GM19099 (cell line): Measurements from ENCODE around the gene METTL6.
A peak's percentile ranks its signal among the peaks of the same experiment; 100 is the strongest.

Experiments
- POLR2A ChIP-seq: IDR thresholded peaks from 3 replicates; pipeline ENCODE4 v1.6.1; 2011; ENCODE audit warnings: low read depth; ENCODE audit not compliant: insufficient read length; ENCODE audit errors: extremely low read depth

Gene METTL6, protein sequence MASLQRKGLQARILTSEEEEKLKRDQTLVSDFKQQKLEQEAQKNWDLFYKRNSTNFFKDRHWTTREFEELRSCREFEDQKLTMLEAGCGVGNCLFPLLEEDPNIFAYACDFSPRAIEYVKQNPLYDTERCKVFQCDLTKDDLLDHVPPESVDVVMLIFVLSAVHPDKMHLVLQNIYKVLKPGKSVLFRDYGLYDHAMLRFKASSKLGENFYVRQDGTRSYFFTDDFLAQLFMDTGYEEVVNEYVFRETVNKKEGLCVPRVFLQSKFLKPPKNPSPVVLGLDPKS

DNA sequence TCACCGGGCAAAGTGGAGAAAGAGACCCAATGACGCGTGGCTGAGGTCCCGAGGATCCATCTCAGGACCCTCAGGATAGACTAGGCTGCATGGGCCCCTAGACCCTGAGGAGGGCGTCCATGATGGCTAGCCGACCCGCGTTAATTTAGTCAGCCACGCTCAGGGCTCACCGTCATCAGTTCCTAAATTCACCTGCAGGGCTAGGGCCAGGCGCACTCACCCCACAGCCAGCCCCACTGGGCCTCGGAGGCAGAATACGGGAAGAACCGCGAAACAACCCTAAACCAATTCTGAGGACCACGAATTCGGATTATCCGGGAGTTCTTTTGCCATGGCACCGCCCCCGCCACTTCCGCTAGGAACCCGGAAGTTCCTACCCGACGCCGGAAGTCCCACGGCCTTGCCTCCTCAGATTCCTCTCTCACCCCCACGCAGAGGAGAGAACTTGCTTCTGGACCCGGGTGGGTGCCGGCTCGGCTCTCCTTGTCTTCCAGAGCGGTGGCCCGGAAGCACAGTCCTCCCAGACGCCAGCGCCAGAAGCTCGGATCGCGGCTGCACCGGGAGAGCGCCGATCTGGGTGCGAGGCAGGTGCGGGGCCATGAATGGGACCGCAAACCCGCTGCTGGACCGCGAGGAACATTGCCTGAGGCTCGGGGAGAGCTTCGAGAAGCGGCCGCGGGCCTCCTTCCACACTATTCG is at the start of gene METTL6, which contains the start of gene EAF1:
Gene METTL6 (minus strand): TSS at position 363 of the 699 bp plus-strand sequence. CDS start 1,033 bp downstream, outside the sequence.
Gene EAF1 (plus strand): TSS at position 417 of the 699 bp plus-strand sequence. CDS start 182 bp downstream, at position 599.
- peak; percentile 85 for TF ChIP-seq POLR2A

DNA sequence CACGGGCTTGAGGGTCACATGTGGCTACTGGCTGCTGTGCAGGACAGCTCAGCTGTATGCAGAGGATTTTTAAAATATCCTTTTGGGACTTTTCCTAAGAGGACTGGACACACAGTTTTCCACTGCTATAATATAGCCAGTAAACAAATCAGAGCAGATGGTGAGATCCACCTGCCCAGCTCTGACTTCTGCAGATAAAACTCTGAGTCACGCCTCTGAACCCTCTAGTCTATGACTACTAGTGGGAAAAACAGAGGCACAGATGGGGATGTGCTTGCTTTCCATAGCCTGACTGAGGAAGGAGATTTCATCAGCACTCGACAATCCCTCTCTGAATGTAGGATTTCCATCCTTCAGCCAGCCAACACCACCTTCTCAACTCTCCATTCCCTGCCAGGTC is 49.0 kb upstream of the METTL6 start:
- TF ChIP-seq POLR2A: no peak

DNA sequence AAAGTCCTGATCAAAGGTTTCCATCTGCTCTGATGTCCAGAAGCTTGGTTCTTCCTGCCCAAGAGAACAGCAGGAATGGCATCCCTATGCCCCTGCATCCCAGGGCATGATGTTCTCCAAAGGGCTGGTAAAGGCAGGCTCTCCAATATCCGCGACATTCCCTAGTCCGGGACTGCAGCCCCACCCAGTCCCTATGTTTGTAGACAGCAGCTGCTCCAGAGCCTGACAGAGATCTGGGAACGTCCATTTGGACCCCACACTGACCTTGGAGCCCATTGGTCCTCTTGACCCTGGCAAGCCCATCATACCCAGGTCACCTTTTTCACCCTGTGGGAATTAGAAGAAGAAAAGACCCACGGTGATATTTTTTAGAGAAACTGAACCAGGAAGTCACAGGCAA is 47.8 kb upstream of the METTL6 start:
- no peak for TF ChIP-seq POLR2A

DNA sequence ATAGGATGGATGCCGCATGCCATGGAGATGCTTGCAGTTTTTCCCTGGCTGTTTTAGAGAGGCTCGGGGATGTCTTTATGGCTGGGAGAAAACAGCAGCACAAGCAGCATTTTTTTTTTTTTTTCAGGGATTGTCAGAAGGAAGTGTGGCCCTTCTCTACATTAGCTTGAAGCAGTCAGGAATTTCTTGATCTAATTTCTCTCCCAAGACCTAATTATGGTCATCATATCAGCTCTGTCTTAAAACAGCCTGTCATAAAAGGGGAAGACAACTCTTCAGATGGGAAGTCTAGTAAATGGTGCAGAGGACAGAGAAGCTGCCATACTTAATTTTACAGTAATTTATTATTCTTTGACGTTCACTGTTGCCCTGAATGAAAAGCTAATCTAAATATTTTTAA is 44.5 kb upstream of the METTL6 start:
- TF ChIP-seq POLR2A: no peak

DNA sequence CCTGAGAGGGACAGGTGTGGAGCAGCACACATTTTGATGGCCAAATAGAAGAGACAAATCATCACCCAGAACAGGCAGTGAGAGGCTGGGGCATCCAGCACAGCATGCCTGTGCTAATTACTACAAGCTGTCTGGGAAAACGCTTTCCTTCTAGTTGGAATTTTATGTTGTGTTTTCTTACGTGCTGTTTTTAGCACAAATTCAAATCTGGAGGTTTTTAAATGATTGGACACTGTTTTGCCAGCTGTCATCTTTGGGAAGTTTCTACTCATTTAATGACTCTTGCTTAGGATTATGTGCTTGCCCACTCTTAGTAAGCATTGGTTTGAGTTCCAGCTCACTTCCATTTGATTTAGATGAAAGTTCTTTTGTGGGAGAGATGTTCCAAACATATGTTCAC is 43.5 kb upstream of the METTL6 start:
- no peak for TF ChIP-seq POLR2A

DNA sequence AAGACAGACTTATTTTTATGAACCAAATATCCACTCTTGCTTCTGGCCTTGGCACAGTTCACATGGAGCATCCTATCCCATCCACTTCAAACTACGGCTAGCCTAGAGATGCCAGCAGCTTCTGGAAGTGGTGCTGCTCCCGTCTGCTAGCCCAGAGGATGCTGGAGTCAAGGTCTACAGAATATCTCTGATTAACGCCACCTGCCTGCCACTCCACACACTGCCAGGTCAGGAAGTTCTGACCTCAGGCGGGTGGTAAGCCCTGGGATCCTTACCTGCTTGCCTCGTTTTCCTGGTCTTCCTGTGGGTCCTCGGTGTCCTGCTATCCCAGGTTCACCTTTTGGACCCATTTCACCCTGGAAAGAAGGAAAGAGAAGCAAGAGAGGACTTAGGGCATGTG is 42.9 kb upstream of the METTL6 start:
- TF ChIP-seq POLR2A: no peak

DNA sequence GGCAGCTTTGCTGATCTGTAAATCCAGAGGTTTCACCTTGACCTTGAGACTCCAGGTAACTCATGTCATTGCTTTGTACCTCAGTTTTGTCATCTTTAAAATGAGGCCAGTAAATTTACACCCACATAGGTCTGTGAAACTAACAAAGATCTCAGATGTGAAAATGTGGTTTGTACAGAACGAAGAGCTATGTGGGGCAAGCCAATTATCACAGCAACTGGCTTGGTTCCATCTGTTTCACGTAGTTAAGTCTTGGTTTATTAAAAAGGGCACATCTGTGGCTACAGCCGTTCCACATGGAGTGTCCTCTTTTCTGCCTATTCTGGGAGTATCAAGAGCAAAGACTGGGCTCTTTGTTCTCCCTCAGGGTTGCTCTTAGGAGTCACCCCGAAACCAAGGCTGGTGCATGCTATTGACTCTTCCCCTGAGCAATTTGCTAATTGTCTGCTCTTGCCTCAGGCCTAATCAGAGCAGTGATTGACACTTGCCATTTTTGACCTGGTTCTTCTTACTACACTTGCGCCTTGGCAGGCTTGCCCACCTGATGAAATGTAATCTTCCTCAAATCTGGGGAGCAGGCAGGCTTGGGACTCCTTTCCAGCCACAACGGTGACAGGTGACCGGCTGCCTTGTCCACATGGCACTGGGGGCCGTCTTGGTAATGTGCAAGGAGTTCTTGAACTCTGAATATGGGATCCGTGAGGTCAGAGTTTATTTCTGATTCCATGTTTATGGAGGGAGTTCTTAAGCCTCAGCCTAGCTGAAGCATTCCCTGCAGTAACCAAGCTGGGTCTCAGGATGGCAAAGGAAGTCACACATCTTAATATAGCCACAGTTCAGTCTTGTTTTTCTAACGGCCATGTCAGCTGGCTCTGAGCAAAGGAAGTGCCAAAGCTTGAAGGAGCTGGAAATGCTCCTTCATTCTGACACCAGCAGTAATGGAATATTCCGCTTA is 40.2 kb upstream of the METTL6 start:
- no peak for TF ChIP-seq POLR2A

DNA sequence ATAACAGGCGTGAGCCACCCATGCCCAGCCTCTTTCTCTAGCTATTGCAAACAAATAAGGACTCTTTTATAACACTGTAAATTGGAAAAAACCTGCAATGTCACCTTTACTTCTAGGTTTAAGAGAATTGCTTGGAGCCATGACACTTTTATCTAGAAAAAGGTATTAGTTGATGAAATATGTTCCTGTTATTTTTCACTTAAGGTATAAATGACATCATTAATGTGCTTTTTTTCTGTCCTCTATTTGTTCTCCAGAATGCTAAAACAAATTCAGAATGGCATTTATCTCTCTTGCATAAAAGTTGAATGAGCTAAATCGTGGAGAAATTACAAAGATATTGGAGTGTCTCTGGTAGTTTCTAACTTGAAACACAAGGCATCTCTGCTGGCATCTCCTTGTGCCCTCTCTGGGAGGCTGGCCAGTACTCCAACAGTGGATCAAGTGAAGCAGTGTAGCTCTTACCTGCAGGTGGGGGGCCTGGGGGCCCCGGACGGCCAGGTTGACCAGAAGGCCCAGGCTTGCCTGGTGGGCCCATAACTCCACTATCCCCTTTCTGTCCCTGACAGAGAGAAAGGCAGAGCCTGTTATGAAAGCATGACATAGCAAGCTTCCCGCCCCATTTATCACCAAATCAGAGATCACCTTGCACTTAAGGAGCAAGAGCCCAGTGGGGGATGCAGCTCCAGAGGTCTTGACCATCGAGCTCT is 38.7 kb upstream of the METTL6 start:
- no peak for TF ChIP-seq POLR2A

DNA sequence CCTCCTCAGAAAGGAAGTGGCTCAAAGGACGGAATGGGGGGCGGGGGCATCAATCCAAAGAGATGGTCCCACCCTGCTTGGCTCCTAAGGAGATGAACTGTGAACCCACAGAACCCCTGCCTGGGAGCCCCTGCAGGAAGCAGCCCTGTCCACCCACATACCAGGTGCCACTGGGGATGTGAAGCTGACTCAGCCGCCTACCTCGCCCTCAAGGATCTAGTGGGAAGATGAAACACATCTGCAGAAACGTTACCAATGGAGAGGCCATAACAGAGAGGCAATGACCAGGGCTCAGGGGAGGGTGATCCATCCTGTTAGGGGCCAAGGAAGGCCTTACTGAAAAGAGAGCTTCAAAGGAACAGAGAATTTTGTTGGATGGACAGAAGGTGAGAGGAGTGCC is 35.1 kb upstream of the METTL6 start:
- TF ChIP-seq POLR2A: no peak

DNA sequence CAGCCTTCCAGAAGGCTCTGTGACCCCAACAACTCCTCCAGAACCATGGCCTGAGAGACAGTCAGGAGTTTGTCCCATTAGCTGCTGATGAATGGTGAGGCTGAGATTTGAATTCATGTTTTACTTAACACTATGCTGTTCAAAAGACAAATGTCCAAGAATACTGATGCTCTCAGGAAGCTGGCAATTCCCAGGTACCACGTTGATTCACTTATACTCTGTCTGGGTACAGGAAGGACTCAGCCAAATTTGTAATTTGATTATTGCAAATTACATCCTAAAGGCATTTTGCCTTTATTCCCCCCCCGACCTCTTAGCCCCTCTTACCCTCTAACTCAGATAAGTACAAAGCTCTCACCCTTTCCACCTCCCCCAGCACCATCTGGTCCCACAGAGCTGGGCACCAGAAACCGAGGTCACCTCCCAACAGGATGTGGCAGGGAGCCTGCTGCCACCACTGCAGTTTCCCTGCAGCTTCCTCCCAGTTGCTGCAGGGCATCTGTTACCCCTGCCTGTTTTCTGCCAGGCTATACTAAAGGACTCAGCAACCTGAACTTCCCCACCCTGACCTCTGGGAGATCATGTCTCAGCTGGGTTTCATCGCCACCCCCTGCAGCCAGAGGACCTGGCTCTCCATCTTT is 33.7 kb upstream of the METTL6 start:
- no peak for TF ChIP-seq POLR2A

DNA sequence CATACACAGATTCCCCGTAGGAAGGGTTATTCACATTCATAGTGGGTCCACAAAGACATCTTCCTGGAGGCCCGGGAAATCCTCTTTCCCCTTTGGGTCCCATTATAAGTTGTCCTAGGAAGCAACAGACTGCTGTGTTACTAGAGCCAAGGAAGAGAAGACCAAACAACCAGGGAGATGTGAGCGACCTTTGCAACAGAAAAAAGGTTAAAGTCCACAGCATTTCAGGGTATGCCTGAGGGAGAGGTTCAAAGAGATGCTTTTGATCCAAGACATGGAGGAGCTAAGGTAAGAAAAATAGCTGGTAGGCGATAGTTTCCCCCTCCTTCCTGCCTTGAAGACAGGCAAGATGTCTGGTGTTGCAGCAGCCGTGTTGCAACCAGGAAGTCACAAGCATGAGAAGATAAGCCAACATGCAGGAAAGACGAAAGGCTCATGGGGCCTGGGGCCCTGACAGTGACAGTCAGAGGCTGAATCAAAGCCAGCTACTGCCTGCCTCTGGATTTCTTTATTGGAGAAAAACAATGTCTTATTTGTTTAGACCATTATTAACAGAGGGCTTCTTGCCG is 31.0 kb upstream of the METTL6 start:
- no peak for TF ChIP-seq POLR2A

DNA sequence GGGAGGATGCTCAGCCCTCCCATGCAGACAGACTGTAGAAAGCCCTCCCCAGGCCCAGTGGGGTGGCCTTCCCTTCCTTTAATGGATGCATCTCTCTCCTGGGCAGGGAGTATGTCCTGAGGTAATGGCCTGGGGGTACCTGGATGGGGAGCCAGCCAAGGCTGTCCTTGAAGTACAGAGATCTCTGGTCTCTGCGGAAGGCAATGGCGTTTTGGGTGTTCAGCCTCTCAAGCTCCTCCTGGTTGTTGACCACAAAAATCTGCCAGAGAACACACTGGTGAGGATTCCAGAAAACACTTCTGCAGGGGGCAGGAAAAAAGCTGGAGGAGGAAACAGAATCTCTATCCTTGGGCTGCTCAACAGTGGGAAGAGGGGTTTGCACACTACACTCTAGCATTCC is 29.0 kb upstream of the METTL6 start:
- no peak for TF ChIP-seq POLR2A

DNA sequence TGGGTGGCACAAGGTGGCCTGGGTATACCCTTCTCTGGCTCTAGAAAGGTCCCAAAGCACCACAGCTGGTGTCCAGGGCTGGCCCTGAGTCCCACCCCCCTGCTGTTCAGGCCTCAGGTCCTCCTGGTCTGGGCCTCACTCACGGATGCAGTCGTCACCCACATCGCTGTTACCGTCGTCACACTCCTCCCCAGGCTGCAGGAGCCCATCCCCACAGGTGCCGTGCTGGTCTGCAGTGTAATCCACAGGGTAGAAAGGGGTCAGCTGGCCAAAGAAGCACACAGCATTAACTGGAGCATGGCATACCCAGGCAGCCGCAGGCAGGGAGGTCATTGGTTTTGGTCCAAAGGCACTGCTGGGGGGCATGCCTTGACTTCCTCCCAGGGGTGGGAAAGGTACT is 28.4 kb upstream of the METTL6 start:
- no peak for TF ChIP-seq POLR2A

DNA sequence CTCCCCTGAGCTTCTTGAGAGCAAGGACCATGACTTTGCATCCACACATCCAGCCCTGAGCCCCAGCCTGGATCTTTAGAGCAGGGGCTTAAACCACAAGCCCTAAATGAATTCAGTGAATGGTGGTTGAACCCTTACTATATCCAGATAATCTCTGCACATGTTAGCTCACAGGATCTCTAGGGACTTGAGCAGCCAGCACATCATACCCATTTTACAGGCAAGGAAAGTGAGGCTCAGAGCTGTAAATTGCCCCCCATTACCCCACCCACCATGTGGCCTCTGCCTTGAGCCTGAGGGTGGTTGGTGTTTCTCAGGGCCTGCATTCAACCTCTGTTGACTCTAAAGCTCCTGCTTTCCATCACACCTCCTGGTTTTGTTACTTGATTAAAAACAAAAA is 27.6 kb upstream of the METTL6 start:
- no peak for TF ChIP-seq POLR2A
